ENCODE measurements around the gene RSPO3. TPM values are rescaled to one million over a fixed set of nuclear protein-coding genes. Genes with fewer than 3 reads are reported as not detected.

RSPO3 gene
- total and polyA plus RNA-seq, 2 of the 4 experiments (the other 2 are of a cell fraction) = not detected

DNA sequence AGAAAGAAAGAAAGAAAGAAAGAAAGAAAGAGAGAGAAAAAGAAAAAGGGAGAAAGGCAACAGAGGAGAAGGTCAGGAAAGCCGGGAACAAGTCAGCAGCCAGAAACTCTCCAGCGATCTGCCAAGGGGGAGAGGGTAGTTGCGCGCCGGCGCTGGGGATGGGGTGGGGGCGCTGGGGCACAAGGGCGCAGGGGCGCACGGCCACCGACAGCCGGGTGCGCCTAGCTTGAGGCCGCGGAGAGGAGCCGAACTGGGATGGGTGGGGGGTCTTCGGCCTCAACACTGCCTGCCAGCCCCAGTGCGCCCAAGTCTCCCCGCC is 533 bp upstream of the RSPO3 start:
- Histone ChIP-seq H3K79me1 (ENCODE audit: low read depth in 1 of 2, low read length in 2 of 2) (no peaks in the 10 kb centered on the region), H3K36me3 (ENCODE audit: control insufficient read depth, insufficient read depth, low read length) (no peaks in the 10 kb centered on the region), H2BK5ac (ENCODE audit: low read depth, low read length, poor library complexity, severe bottlenecking) (no peak overlapping the region), H3K9me1 (ENCODE audit: insufficient read depth, low read length) (no peaks in the 10 kb centered on the region), H3K56ac (ENCODE audit: extremely low read depth, insufficient read depth, low read length) (no peak overlapping the region), H3K9me3 (ENCODE audit: control insufficient read depth, insufficient read depth, low read length) (no peaks in the 10 kb centered on the region), H2BK20ac (ENCODE audit: low read depth, low read length) (no peak overlapping the region), H2BK120ac (ENCODE audit: low read depth, low read length) (no peak overlapping the region), H4K20me1 (ENCODE audit: insufficient read depth, low read length) (no peaks in the 10 kb centered on the region), H3K4me3 (ENCODE audit: insufficient read depth, low read depth, low read length) (peak overlapping the region; percentile 28), H2BK15ac (ENCODE audit: low read depth, low read length) (no peak overlapping the region), H3K14ac (replicated peaks; ENCODE audit: low read depth, low read length) (no peak overlapping the region), H2AK5ac (ENCODE audit: low read depth, low read length) (no peak overlapping the region), H3K18ac (ENCODE audit: low read depth, low read length) (no peak overlapping the region), H3K27ac (ENCODE audit: insufficient read depth, low read length) (no peak overlapping the region), H3K4me2 (ENCODE audit: low read depth, low read length) (peak overlapping the region; percentile 75), H4K5ac (ENCODE audit: low read depth, low read length) (no peak overlapping the region), H3K4ac (ENCODE audit: low read depth, low read length) (no peak overlapping the region), H3K23ac (ENCODE audit: low read depth, low read length) (no peak overlapping the region), H3K9ac (ENCODE audit: low read depth, low read length) (no peak overlapping the region), H2AK9ac (replicated peaks; ENCODE audit: low read depth, low read length, poor library complexity) (no peak overlapping the region), H3K4me1 (ENCODE audit: control insufficient read depth, insufficient read depth, low read length) (no peaks in the 10 kb centered on the region; the same call in 1 of the 2 replicates), H3K27me3 (ENCODE audit: control insufficient read depth, insufficient read depth, low read length) (peaks cover 54% of the 10 kb centered on the region), H4K8ac (ENCODE audit: low read depth in 2 of 2, low read length in 2 of 2) (no peak overlapping the region), H4K91ac (ENCODE audit: insufficient read depth, low read depth, low read length) (no peak overlapping the region), H2AFZ (replicated peaks; ENCODE audit: low read length, poor library complexity) (peak overlapping the region; percentile 50)
- ATAC-seq (ENCODE audit: low read depth) = no peak
- POLR2A ChIA-PET (ENCODE audit: unreplicated experiment) = interaction anchor here (0.6 kb wide), 1 partner anchor 23 kb away, joined by 3 read pairs; no protein-coding TSS in a partner anchor
- no TSS peak for BruUV-seq (replicated peaks)
- CTCF ChIA-PET = no interaction called here
- in situ Hi-C loops (cut with MboI; ENCODE audit: low sequenced_read_pairs) = loop anchor here (10.0 to 25.0 kb wide), 2 partner anchors 753 to 1081 kb away; no protein-coding TSS in a partner anchor
- WGBS, 2 experiments (ENCODE audit: extremely low coverage in 2 of 2, insufficient read length in 1 of 2) = no CpG with 5 or more reads among the region's 19 CpGs
- TF ChIP-seq, protein P1, sequence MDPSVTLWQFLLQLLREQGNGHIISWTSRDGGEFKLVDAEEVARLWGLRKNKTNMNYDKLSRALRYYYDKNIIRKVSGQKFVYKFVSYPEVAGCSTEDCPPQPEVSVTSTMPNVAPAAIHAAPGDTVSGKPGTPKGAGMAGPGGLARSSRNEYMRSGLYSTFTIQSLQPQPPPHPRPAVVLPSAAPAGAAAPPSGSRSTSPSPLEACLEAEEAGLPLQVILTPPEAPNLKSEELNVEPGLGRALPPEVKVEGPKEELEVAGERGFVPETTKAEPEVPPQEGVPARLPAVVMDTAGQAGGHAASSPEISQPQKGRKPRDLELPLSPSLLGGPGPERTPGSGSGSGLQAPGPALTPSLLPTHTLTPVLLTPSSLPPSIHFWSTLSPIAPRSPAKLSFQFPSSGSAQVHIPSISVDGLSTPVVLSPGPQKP (IDR thresholded peaks at IDR 0.05; ENCODE audit: borderline replicate concordance, low read depth, low read length) = no peak
- TF ChIP-seq CEBPB (IDR thresholded peaks at IDR 0.05; ENCODE audit: low read depth, low read length) (no peak), CHD1 (IDR thresholded peaks at IDR 0.05; ENCODE audit: low read depth, low read length) (no peak), RFX5 (IDR thresholded peaks at IDR 0.05; ENCODE audit: low read depth, low read length) (no peak), USF2 (IDR thresholded peaks at IDR 0.05; ENCODE audit: low read depth, low read length) (no peak), SMC3 (IDR thresholded peaks at IDR 0.05; ENCODE audit: low read depth, low read length) (no peak), NFE2L2 (IDR thresholded peaks at IDR 0.05; ENCODE audit: low read depth, low read length) (no peak), BHLHE40 (IDR thresholded peaks at IDR 0.05; ENCODE audit: low read depth, low read length) (no peak), MAFK (IDR thresholded peaks at IDR 0.05; ENCODE audit: low read depth, low read length) (no peak), RAD21 (IDR thresholded peaks at IDR 0.05; ENCODE audit: low read length) (no peak), MXI1 (IDR thresholded peaks at IDR 0.05; ENCODE audit: borderline replicate concordance, low read depth, low read length) (no peak), RCOR1 (IDR thresholded peaks at IDR 0.05; ENCODE audit: insufficient replicate concordance, low read length) (no peak), FOS (IDR thresholded peaks at IDR 0.05; ENCODE audit: low read depth, low read length) (no peak), POLR2A (IDR thresholded peaks at IDR 0.05; ENCODE audit: low read depth, low read length) (no peak), MAZ (IDR thresholded peaks at IDR 0.05; ENCODE audit: borderline replicate concordance, low read depth, low read length) (no peak)
- TF ChIP-seq, protein P2, sequence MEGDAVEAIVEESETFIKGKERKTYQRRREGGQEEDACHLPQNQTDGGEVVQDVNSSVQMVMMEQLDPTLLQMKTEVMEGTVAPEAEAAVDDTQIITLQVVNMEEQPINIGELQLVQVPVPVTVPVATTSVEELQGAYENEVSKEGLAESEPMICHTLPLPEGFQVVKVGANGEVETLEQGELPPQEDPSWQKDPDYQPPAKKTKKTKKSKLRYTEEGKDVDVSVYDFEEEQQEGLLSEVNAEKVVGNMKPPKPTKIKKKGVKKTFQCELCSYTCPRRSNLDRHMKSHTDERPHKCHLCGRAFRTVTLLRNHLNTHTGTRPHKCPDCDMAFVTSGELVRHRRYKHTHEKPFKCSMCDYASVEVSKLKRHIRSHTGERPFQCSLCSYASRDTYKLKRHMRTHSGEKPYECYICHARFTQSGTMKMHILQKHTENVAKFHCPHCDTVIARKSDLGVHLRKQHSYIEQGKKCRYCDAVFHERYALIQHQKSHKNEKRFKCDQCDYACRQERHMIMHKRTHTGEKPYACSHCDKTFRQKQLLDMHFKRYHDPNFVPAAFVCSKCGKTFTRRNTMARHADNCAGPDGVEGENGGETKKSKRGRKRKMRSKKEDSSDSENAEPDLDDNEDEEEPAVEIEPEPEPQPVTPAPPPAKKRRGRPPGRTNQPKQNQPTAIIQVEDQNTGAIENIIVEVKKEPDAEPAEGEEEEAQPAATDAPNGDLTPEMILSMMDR (conservative IDR thresholded peaks at IDR 0.05; ENCODE audit: low read depth, low read length) = no peak
- dilution Hi-C loops (cut with HindIII; ENCODE audit: low sequenced_read_pairs, unreplicated experiment) = no loop called here
- intact Hi-C loops (cut with micrococcal nuclease) = no loop called here
- no peak for DNase-seq

Data from IMR-90 (cell line).